CD4-positive, CD25-positive, alpha-beta regulatory T cell (primary cell): ENCODE data around the gene UBE2U. TPM values are rescaled to one million over a fixed set of nuclear protein-coding genes. Genes with fewer than 3 reads are reported as not detected.

Source experiments
- ATAC-seq, 2 donors: fragments of 150-1000 bp; cut with Tn5 transposase; one replicate each; pipeline ENCODE4 v1.10.0; 2021; ENCODE audit warnings: low read depth in 2 of 2, moderate number of reproducible peaks in 2 of 2, moderate library complexity in 1 of 2
- DNase-seq, 3 donors: peaks; one replicate each; pipeline versions ENCODE4 v3.0.0 to v3.0.0-alpha.2; 2012 to 2022; ENCODE audit warnings: mixed read lengths in 1 of 3
- H3K27ac ChIP-seq: one replicate; pipeline ENCODE4 v1.7.0; 2013; ENCODE audit warnings: mild to moderate bottlenecking, low read length; ENCODE audit not compliant: insufficient read depth, poor library complexity, severe bottlenecking
- H3K27me3 ChIP-seq: one replicate; pipeline ENCODE4 v1.7.0; 2013; ENCODE audit warnings: low read length; ENCODE audit not compliant: control insufficient read depth, insufficient read depth
- H3K36me3 ChIP-seq: one replicate; pipeline ENCODE4 v1.7.0; 2013; ENCODE audit warnings: mild to moderate bottlenecking, low read length, moderate library complexity; ENCODE audit not compliant: control insufficient read depth, insufficient read depth
- H3K4me1 ChIP-seq: 2 replicates; pipeline ENCODE4 v1.7.0; 2013; ENCODE audit warnings: mild to moderate bottlenecking, low read length; ENCODE audit not compliant: insufficient read depth, control insufficient read depth, poor library complexity, severe bottlenecking
- H3K4me3 ChIP-seq: one replicate; pipeline ENCODE4 v1.7.0; 2013; ENCODE audit warnings: low read depth, mild to moderate bottlenecking, low read length, moderate library complexity
- H3K9me3 ChIP-seq, 2 experiments: 1 replicate in 1 of 2; 2 replicates in 1 of 2; pipeline ENCODE4 v1.7.0; 2013; ENCODE audit warnings: low read length in 2 of 2, mild to moderate bottlenecking in 1 of 2, moderate library complexity in 1 of 2; ENCODE audit not compliant: control insufficient read depth in 2 of 2
- H3K27ac Mint-ChIP-seq, 3 donors: one replicate each; pipeline ENCODE4 v1.8.0; 2020 to 2022; ENCODE audit warnings: mild to moderate bottlenecking in 3 of 3, mixed read lengths in 3 of 3, moderate library complexity in 2 of 3
- H3K27me3 Mint-ChIP-seq: one replicate; pipeline ENCODE4 v1.8.0; 2022; ENCODE audit warnings: mild to moderate bottlenecking, mixed read lengths
- H3K36me3 Mint-ChIP-seq: one replicate; pipeline ENCODE4 v1.8.0; 2020; ENCODE audit warnings: mixed read lengths
- H3K4me1 Mint-ChIP-seq, 4 donors: one replicate each; pipeline ENCODE4 v1.8.0; 2020 to 2022; ENCODE audit warnings: mixed read lengths in 4 of 4, mild to moderate bottlenecking in 1 of 4
- H3K4me3 Mint-ChIP-seq, 4 donors: one replicate each; pipeline ENCODE4 v1.8.0; 2020 to 2022; ENCODE audit warnings: mild to moderate bottlenecking in 4 of 4, mixed read lengths in 4 of 4, moderate library complexity in 3 of 4
- H3K9me3 Mint-ChIP-seq, 7 donors: one replicate each; pipeline ENCODE4 v1.8.0; 2020 to 2022; ENCODE audit warnings: mixed read lengths in 7 of 7, mild to moderate bottlenecking in 3 of 7, moderate library complexity in 2 of 7
- polyA plus RNA-seq, 4 donors: library from polyadenylated mRNA; unstranded; fragments of 300-500 nt; fragmentation: Illumina TruSeq; gene quantifications; one replicate each; pipeline ENCODE4 v1.2.3, GENCODE V29; 2021
- total RNA-seq: library from RNA; stranded (reverse); gene quantifications from one replicate; pipeline ENCODE4 v1.2.3, GENCODE V29; 2022

UBE2U gene, protein sequence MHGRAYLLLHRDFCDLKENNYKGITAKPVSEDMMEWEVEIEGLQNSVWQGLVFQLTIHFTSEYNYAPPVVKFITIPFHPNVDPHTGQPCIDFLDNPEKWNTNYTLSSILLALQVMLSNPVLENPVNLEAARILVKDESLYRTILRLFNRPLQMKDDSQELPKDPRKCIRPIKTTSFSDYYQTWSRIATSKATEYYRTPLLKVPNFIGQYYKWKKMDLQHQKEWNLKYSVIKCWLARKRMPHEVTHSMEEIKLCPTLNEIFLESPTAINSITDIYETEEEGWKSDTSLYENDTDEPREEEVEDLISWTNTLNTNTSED
- total RNA-seq (not detected), polyA plus RNA-seq (not detected)

DNA sequence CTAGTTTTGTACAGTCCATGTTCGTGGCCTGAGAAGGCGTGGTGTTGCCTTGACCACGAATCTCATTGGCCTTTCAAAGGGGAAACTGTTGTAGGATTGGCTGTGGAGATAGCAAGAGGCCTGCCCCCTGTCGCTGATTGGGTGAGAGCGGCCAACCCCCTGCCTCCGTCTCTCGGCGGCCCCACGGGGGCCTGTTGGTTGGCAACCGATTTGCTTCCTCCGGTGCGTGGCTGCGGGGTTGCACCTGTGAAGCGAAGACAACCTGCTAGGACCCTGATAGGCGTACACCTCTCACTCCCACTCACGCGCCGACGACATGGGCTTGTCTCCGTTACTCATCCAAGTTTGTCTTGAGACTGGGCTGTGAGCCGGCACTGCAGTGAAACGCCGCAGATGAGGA lies at the start of gene UBE2U:
UBE2U (plus strand) TSS at position 204 of the 400 bp plus-strand sequence. CDS start 428 bp downstream, outside the sequence.
- H3K36me3 ChIP-seq = no peaks in the 10 kb centered on the region
- Mint-ChIP-seq H3K4me1 (no peaks in the 10 kb centered on the region), H3K36me3 (no peaks in the 10 kb centered on the region), H3K4me3 (no peak within 1 kb of the TSS), H3K9me3 (peaks cover 0 to 1% (median 0%) of the 10 kb centered on the region in 7 donors), H3K27me3 (no peaks in the 10 kb centered on the region), H3K27ac (no peak within 1 kb of the TSS)
- H3K4me3 ChIP-seq = no peak within 1 kb of the TSS
- no peak for ATAC-seq
- no peak for DNase-seq
- H3K27me3 ChIP-seq = peaks cover 2% of the 10 kb centered on the region
- no peak within 1 kb of the TSS for H3K27ac ChIP-seq
- no peaks in the 10 kb centered on the region for H3K4me1 ChIP-seq
- H3K9me3 ChIP-seq = no peaks in the 10 kb centered on the region

DNA sequence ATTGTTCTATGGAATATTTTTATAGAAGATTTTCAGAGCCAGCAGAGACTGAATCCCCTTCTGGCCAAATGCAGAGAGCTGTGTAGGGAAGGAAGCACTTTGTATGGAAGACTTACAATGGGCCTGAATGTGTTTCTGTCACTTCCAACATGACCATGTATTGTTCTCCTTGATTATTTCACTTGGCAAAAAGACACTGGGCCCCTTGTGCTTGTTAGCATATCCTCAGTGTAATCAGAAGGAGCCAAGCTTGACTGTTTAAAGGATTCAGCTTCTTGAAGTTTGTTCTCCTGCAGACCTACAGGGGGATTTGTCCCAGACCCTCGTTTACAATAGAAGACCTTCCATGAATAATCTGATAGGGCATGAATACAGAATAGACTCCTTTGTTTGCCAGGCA lies 48.1 kb upstream of the UBE2U start:
- H3K27me3 Mint-ChIP-seq = peaks cover 6% of the 10 kb centered on the region

DNA sequence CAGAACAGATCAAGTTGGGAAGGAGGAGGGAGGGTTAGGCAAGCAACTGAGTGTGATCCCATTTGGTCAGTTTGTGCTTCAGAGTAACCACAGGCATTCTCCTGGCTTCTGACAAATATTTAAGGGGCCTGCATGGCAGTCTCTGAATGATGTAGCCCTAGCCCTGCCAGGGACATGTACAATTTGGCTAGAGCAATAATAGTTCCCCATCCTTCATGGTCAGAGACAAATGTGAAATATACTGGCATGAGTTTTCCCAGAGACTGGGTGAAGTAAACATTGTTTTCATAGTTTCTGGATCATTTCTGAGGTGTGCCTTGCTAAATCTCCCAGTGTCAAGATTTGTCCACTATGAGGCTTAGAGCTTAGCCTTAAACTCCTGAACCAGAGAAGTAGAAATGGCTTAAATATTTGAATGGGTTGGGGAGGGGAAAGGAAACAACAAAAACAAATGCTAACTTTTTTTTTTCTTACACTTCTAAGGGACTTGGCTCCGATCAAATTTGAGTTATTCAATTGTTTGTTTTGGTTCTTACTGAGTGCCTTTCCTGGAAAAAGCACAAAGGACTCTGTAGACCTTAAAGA lies 42.0 kb upstream of the UBE2U start:
- H3K9me3 Mint-ChIP-seq = no peaks in the 10 kb centered on the region
- no peaks in the 10 kb centered on the region for H3K4me1 Mint-ChIP-seq
- no peak overlapping the region for H3K27ac Mint-ChIP-seq
- Histone ChIP-seq H3K4me1 (no peaks in the 10 kb centered on the region), H3K27ac (no peak overlapping the region), H3K36me3 (no peaks in the 10 kb centered on the region), H3K27me3 (peaks cover 2% of the 10 kb centered on the region), H3K9me3 (no peaks in the 10 kb centered on the region), H3K4me3 (no peak overlapping the region)
- H3K27me3 Mint-ChIP-seq = peaks cover 27% of the 10 kb centered on the region
- H3K36me3 Mint-ChIP-seq = no peaks in the 10 kb centered on the region
- no peak overlapping the region for H3K4me3 Mint-ChIP-seq
- DNase-seq = no peak
- no peak for ATAC-seq

More for the DNA sequence above, 48.1 kb upstream of the UBE2U start:
- DNase-seq (no peak), ATAC-seq (no peak)
- H3K4me3 Mint-ChIP-seq = no peak overlapping the region
- no peaks in the 10 kb centered on the region for H3K9me3 Mint-ChIP-seq
- H3K9me3 ChIP-seq = no peaks in the 10 kb centered on the region
- H3K36me3 Mint-ChIP-seq = no peaks in the 10 kb centered on the region
- no peak overlapping the region for H3K27ac ChIP-seq
- H3K4me3 ChIP-seq = no peak overlapping the region
- no peaks in the 10 kb centered on the region for H3K4me1 Mint-ChIP-seq
- no peaks in the 10 kb centered on the region for H3K4me1 ChIP-seq
- no peaks in the 10 kb centered on the region for H3K27me3 ChIP-seq
- no peak overlapping the region for H3K27ac Mint-ChIP-seq
- H3K36me3 ChIP-seq = no peaks in the 10 kb centered on the region

DNA sequence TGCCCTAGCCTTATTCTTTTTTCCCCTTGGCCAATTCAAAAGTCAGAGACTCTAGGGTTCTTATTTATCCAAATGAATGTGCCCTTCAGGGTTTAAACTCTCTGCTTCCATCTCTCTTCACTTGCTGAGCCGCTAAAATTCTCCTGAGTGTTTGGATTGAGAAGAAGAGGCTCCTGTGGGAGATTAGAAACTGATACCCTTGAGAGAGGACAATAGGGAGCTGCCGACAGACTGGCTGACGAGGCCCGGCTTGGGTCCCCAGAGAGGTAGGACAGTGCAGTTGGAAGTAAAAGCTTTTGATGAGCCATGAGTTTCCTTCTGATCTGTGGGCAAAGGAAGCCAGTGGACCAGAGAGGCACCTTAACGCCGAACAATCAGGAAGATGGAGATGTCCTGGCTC lies 41.3 kb upstream of the UBE2U start:
- H3K27me3 Mint-ChIP-seq = peaks cover 27% of the 10 kb centered on the region

DNA sequence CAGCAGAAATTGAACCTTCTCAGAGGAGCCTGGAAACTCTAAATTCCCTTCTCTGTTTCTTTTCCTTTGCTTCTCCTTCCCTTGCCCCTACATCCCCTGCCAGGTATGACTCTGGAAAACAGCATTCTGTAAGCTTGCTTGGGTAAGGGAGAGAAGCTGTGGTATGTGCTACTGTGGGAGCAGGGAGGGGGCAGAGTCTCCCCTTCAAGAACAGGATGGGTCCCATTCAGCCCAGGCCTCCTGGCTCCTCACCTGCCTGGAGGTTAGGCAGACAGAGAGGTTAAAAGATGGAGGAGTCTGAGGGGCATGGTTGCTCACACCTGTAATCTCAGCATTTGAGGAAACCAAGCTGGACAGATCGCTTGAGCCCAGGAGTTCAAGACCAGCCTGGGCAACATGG lies 40.6 kb upstream of the UBE2U start:
- Histone ChIP-seq H3K4me1 (no peaks in the 10 kb centered on the region), H3K27ac (no peak overlapping the region), H3K27me3 (peaks cover 2% of the 10 kb centered on the region), H3K36me3 (no peaks in the 10 kb centered on the region), H3K4me3 (no peak overlapping the region), H3K9me3 (no peaks in the 10 kb centered on the region)
- Mint-ChIP-seq H3K4me1 (no peaks in the 10 kb centered on the region), H3K27ac (no peak overlapping the region), H3K36me3 (no peaks in the 10 kb centered on the region), H3K27me3 (peaks cover 27% of the 10 kb centered on the region), H3K4me3 (no peak overlapping the region), H3K9me3 (no peaks in the 10 kb centered on the region)
- DNase-seq = no peak
- ATAC-seq = no peak

More for the DNA sequence above, 41.3 kb upstream of the UBE2U start:
- Histone ChIP-seq H3K4me1 (no peaks in the 10 kb centered on the region), H3K9me3 (no peaks in the 10 kb centered on the region), H3K27me3 (peaks cover 2% of the 10 kb centered on the region), H3K36me3 (no peaks in the 10 kb centered on the region), H3K4me3 (no peak overlapping the region), H3K27ac (no peak overlapping the region)
- Mint-ChIP-seq H3K4me3 (no peak overlapping the region), H3K36me3 (no peaks in the 10 kb centered on the region), H3K27ac (no peak overlapping the region), H3K9me3 (no peaks in the 10 kb centered on the region), H3K4me1 (no peaks in the 10 kb centered on the region)
- DNase-seq (no peak), ATAC-seq (no peak)

DNA sequence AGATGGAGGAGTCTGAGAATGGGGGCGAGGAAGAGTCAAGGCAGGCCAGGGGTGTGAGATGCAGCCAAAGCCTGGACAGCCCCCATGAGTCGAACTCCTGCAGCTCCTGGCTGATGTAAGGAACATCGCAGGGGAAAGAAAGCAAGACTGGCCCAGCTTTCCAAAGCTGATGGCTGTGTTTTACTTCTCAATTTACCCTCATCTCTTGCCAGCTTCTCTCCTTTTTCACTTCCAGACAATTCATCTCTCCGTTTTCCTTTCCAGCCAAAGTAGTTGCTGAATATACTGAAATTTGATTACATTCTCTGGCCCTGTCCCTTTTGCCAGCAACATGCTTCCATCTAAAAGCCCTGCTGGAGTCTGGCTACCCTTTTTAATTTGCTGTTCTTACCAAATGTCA lies 40.0 kb upstream of the UBE2U start:
- Histone ChIP-seq H3K27me3 (peaks cover 2% of the 10 kb centered on the region), H3K4me1 (no peaks in the 10 kb centered on the region), H3K27ac (no peak overlapping the region), H3K36me3 (no peaks in the 10 kb centered on the region), H3K4me3 (no peak overlapping the region), H3K9me3 (no peaks in the 10 kb centered on the region)
- no peak for DNase-seq
- Mint-ChIP-seq H3K4me1 (no peaks in the 10 kb centered on the region), H3K4me3 (no peak overlapping the region), H3K36me3 (no peaks in the 10 kb centered on the region), H3K9me3 (no peaks in the 10 kb centered on the region), H3K27ac (no peak overlapping the region), H3K27me3 (peaks cover 27% of the 10 kb centered on the region)
- no peak for ATAC-seq

DNA sequence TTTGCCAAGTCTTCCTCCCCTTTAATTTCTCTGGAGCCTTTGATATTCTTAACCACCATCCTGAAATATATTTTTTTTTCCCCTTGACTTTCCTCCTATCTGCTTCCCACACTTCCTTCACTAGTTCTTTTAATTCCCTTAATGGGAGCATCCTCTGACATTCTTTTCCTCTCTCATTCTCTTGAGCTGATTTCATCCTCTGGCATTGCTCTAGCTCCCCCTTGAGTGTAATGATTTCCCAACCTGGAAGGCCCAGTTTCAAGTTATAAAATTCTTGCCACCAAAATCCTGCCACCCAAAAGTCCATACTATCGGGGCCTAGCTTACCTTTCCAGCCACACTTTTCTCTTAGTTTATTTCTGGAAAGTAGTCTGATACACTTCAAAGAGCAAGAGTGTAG lies 39.5 kb upstream of the UBE2U start:
- H3K4me1 Mint-ChIP-seq = no peaks in the 10 kb centered on the region
- Histone ChIP-seq H3K4me1 (no peaks in the 10 kb centered on the region), H3K4me3 (no peak overlapping the region), H3K9me3 (no peaks in the 10 kb centered on the region), H3K27ac (no peak overlapping the region), H3K27me3 (peaks cover 2% of the 10 kb centered on the region), H3K36me3 (no peaks in the 10 kb centered on the region)
- DNase-seq (no peak), ATAC-seq (no peak)
- H3K27me3 Mint-ChIP-seq = peaks cover 23% of the 10 kb centered on the region
- H3K27ac Mint-ChIP-seq = no peak overlapping the region
- H3K9me3 Mint-ChIP-seq = no peaks in the 10 kb centered on the region
- no peak overlapping the region for H3K4me3 Mint-ChIP-seq
- H3K36me3 Mint-ChIP-seq = no peaks in the 10 kb centered on the region

DNA sequence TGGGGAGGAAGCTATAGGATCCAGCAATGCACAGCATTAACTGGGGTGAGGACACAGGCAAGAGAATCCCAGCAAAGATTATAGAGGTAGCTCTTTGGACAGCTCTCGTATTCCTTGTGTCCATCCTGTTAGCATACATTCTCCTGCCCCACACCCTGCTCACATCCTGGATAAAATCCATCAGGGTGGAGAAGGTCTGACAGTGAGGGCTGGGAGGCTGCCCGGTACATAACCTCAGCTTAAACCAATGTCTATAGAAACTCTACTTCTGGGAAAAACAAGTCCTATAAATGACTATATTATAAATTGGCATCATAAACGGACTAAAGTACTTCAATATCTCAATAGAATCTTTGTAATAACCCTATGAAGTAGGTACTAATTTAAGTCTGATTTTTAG lies 36.8 kb upstream of the UBE2U start:
- Histone ChIP-seq H3K4me1 (no peaks in the 10 kb centered on the region), H3K27ac (no peak overlapping the region), H3K9me3 (no peaks in the 10 kb centered on the region), H3K36me3 (no peaks in the 10 kb centered on the region), H3K4me3 (no peak overlapping the region), H3K27me3 (no peaks in the 10 kb centered on the region)
- Mint-ChIP-seq H3K36me3 (no peaks in the 10 kb centered on the region), H3K4me1 (no peaks in the 10 kb centered on the region), H3K4me3 (no peak overlapping the region), H3K27ac (no peak overlapping the region), H3K27me3 (peaks cover 15% of the 10 kb centered on the region), H3K9me3 (peaks cover 0 to 2% (median 0%) of the 10 kb centered on the region in 7 donors)
- ATAC-seq = no peak
- DNase-seq = no peak
